Common myeloid progenitor, CD34-positive (primary cell): Measurements from ENCODE around the gene SYT1.

Experiments
- CTCF ChIA-PET: fragments of 350-600 bp; sonication (Branson Sonifier 250); formaldehyde crosslinking; loops from one replicate; lab custom pipeline; 2021; ENCODE audit warnings: antibody characterized with exemption; lab: Charles Lee
- POLR2A ChIA-PET: fragments of 350-600 bp; sonication (Branson Sonifier 250); formaldehyde crosslinking; loops from one replicate; lab custom pipeline; 2021; ENCODE audit warnings: antibody characterized with exemption; lab: Charles Lee
- DNase-seq, 3 donors: peaks; one replicate each; pipeline versions ENCODE4 v3.0.0 to v3.0.0-alpha.2; 2013
- H3K27ac ChIP-seq, 2 experiments: 1 replicate in 1 of 2; 2 replicates in 1 of 2; pipeline ENCODE4 v1.7.0; 2013; ENCODE audit warnings: inconsistent platforms in 2 of 2, low read length in 2 of 2, mild to moderate bottlenecking in 2 of 2, low read depth in 1 of 2, moderate library complexity in 1 of 2; ENCODE audit not compliant: severe bottlenecking in 2 of 2, insufficient read depth in 1 of 2, poor library complexity in 1 of 2
- H3K27me3 ChIP-seq, 5 experiments: replicated peaks in 2 of 5; 1 replicate in 3 of 5; 2 replicates in 2 of 5; pipeline versions ENCODE4 v1.6.1 to v1.7.0; 2013; ENCODE audit warnings: low read length in 4 of 5, mild to moderate bottlenecking in 2 of 5, moderate library complexity in 2 of 5, inconsistent platforms in 1 of 5; ENCODE audit not compliant: insufficient read depth in 5 of 5, control insufficient read depth in 4 of 5
- H3K36me3 ChIP-seq, 4 experiments: 1 replicate in 2 of 4; 2 replicates in 2 of 4; pipeline versions ENCODE4 v1.6.1 to v1.7.0; 2013; ENCODE audit warnings: low read length in 3 of 4, control low read depth in 1 of 4, mild to moderate bottlenecking in 1 of 4; ENCODE audit not compliant: control insufficient read depth in 4 of 4, insufficient read depth in 4 of 4
- H3K4me1 ChIP-seq, 4 experiments: 1 replicate in 3 of 4; 2 replicates in 1 of 4; pipeline versions ENCODE4 v1.6.1 to v1.7.1; 2013; ENCODE audit warnings: low read length in 3 of 4, mild to moderate bottlenecking in 3 of 4, control low read depth in 1 of 4, inconsistent platforms in 1 of 4, moderate library complexity in 1 of 4; ENCODE audit not compliant: control insufficient read depth in 4 of 4, insufficient read depth in 4 of 4; ENCODE audit errors: control extremely low read depth in 1 of 4
- H3K4me3 ChIP-seq, 7 experiments: 1 replicate in 4 of 7; 2 replicates in 3 of 7; pipeline versions ENCODE4 v1.5.1 to v1.7.0; 2013; ENCODE audit warnings: mild to moderate bottlenecking in 7 of 7, low read length in 6 of 7, moderate library complexity in 6 of 7, inconsistent platforms in 2 of 7, low read depth in 2 of 7, control low read depth in 1 of 7; ENCODE audit not compliant: insufficient read depth in 4 of 7, control insufficient read depth in 1 of 7; ENCODE audit errors: extremely low read depth in 1 of 7
- H3K9me3 ChIP-seq, 5 experiments: 1 replicate in 4 of 5; 2 replicates in 1 of 5; pipeline versions ENCODE4 v1.6.1 to v1.7.1; 2013; ENCODE audit warnings: low read length in 4 of 5, mild to moderate bottlenecking in 2 of 5, inconsistent platforms in 1 of 5, low read depth in 1 of 5, moderate library complexity in 1 of 5; ENCODE audit not compliant: control insufficient read depth in 4 of 5, insufficient read depth in 2 of 5; ENCODE audit errors: control extremely low read depth in 1 of 5
- WGBS: methylation state at CpG from one replicate; pipeline ENCODE4 v1.1.5; 2013; ENCODE audit not compliant: insufficient coverage; 5-methylcytosine and 5-hydroxymethylcytosine counted together

SYT1 gene

DNA sequence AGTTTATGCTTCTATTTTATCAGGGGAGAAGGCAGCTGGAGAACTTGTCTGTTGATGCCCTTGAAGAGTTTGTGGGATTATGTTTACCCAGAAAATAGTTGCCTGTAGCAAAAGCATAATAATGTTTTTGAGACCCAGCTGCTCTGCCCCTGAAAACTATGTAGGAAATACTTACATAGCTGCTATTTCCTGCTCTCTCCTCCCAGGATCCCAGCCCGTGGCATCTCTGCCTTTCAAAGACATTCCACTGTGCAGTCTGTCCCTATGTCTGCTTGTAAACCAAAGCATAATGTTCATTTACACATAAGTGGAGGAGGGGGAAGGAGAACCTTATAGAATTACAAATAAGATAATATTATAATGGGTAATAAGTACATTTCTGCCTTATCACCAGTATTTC, 198.7 kb downstream of the SYT1 start:
- WGBS: no CpG with 5 or more reads among the region's 1 CpG

DNA sequence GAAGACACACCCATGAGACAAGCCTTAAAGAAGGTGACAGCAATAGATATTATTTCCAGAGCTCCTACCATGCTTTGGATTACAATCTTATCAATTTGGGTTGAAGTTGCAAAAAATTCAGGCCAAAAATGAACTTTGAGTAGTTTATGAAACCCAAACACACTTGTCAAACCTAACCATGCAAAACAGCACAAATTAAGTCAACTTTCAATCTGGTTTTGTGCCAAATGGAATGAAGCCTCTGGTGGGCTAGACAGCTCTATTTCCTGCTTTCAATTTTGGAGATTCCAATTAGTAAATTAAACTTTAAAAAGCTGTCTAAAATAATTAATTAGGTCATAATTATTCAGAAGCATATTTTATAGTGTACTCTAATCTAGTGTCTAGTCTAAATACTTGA, 203.4 kb downstream of the SYT1 start:
- no peaks in the 10 kb centered on the region for H3K4me1 ChIP-seq
- no peak overlapping the region for H3K27ac ChIP-seq
- ChIA-PET CTCF (no interaction called here), POLR2A (interaction anchor here (0.6 kb wide), 1 partner anchor 29 kb away, joined by 6 read pairs; no protein-coding TSS in a partner anchor)
- DNase-seq: no peak
- H3K4me3 ChIP-seq: no peak overlapping the region
- no peaks in the 10 kb centered on the region for H3K9me3 ChIP-seq
- no peaks in the 10 kb centered on the region for H3K27me3 ChIP-seq
- H3K36me3 ChIP-seq: no peaks in the 10 kb centered on the region

More for the DNA sequence above, 198.7 kb downstream of the SYT1 start:
- DNase-seq: no peak
- H3K4me1 ChIP-seq: no peaks in the 10 kb centered on the region
- no peak overlapping the region for H3K4me3 ChIP-seq
- H3K9me3 ChIP-seq: no peaks in the 10 kb centered on the region
- no peaks in the 10 kb centered on the region for H3K36me3 ChIP-seq
- POLR2A ChIA-PET: no interaction called here
- H3K27ac ChIP-seq: no peak overlapping the region
- CTCF ChIA-PET: no interaction called here
- no peaks in the 10 kb centered on the region for H3K27me3 ChIP-seq

DNA sequence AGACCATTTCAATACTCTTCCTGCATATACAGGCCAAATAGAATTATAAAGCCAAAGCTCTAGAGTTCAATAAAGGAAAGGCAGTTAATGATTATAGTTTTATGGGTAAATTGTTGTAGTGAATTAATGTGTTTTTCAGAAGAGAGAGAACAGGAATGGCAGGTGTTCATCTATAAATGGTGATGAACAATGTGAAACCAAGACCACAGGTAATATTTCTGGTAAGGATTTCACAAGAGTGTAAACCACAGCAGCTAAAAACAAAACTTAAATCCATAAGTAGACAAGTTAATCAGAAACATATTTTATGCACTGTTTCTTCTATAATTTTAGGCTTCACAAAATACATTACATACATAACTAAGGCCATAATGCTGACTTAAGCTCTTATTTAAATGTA, 204.4 kb downstream of the SYT1 start:
- POLR2A ChIA-PET: no interaction called here
- Histone ChIP-seq H3K36me3 (no peaks in the 10 kb centered on the region), H3K27me3 (no peaks in the 10 kb centered on the region), H3K27ac (no peak overlapping the region), H3K4me1 (no peaks in the 10 kb centered on the region), H3K9me3 (no peaks in the 10 kb centered on the region), H3K4me3 (no peak overlapping the region)
- no peak for DNase-seq
- CTCF ChIA-PET: no interaction called here

DNA sequence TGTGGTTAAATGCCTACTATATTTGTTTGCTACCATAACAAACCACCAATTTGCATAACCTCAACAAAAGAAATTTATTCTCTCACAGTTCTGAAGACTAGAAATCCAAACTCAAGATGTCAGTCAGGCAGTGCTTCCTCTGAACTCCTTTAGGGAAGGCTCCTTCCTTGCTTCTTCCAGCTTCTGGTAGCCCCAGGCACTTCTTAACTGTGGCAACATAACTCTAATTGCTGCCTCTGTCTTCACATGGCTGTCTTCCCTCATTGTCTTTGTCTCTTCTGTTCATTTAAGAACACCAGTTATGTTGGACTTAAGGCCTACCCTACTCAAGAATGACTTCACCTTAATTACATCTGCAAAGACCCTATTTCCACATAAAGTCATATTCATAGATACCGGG, 206.9 kb downstream of the SYT1 start:
- DNase-seq: no peak
- no peaks in the 10 kb centered on the region for H3K36me3 ChIP-seq
- no peak overlapping the region for H3K4me3 ChIP-seq
- H3K9me3 ChIP-seq: no peaks in the 10 kb centered on the region
- no peaks in the 10 kb centered on the region for H3K4me1 ChIP-seq
- 100% methylated on average over 1 of the region's 1 CpG for WGBS
- ChIA-PET POLR2A (no interaction called here), CTCF (no interaction called here)
- no peaks in the 10 kb centered on the region for H3K27me3 ChIP-seq
- no peak overlapping the region for H3K27ac ChIP-seq

GRCh38 chr12:79073506-79073905, 208.9 kb downstream of the SYT1 start:
- H3K36me3 ChIP-seq: no peaks in the 10 kb centered on the region
- no peak overlapping the region for H3K4me3 ChIP-seq
- no peak for DNase-seq
- no peaks in the 10 kb centered on the region for H3K4me1 ChIP-seq
- no peak overlapping the region for H3K27ac ChIP-seq
- POLR2A ChIA-PET: no interaction called here
- no peaks in the 10 kb centered on the region for H3K27me3 ChIP-seq
- CTCF ChIA-PET: interaction anchor here (0.8 kb wide), 1 partner anchor 299 kb away, joined by 3 read pairs; no protein-coding TSS in a partner anchor
- no peaks in the 10 kb centered on the region for H3K9me3 ChIP-seq
- WGBS: 100% methylated on average over 2 of the region's 2 CpGs

- ChIA-PET POLR2A (no interaction called here), CTCF (no interaction called here)
- no peaks in the 10 kb centered on the region for H3K4me1 ChIP-seq
- no peak overlapping the region for H3K27ac ChIP-seq
- no peaks in the 10 kb centered on the region for H3K27me3 ChIP-seq
- no CpG with 5 or more reads among the region's 1 CpG for WGBS
- no peaks in the 10 kb centered on the region for H3K36me3 ChIP-seq
- DNase-seq: no peak
- no peaks in the 10 kb centered on the region for H3K9me3 ChIP-seq
- no peak overlapping the region for H3K4me3 ChIP-seq
These were observed 218.0 kb downstream of the SYT1 start for GRCh38 chr12:79082595-79082994.

DNA sequence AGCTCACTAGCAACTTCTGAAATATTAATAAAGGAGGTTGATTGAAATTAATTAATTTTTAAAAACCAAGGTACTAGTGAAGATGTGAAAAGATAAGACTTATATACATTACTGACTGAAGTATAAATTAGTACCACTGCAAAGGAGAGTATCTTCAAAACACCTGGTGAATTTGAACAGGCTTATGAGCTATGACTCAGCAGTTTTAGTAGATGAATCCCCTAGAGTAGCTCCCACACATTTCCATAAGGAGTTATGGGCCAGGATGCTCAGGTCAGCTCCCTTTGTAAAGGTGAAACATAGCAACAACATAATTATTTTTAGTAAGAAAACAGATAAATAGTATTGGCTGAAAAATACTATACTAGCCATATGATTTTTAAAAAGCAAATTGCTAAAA, 218.6 kb downstream of the SYT1 start:
- Histone ChIP-seq H3K4me3 (no peak overlapping the region), H3K9me3 (no peaks in the 10 kb centered on the region), H3K27me3 (no peaks in the 10 kb centered on the region), H3K27ac (no peak overlapping the region), H3K36me3 (no peaks in the 10 kb centered on the region), H3K4me1 (no peaks in the 10 kb centered on the region)
- POLR2A ChIA-PET: no interaction called here
- CTCF ChIA-PET: no interaction called here
- DNase-seq: no peak
